Upper lobe of right lung (tissue), 1 donor: ENCODE data around the gene DRC1. TPM values are rescaled to one million over a fixed set of nuclear protein-coding genes. Genes with fewer than 3 reads are reported as not detected.

Experiments
- ATAC-seq: fragments of 200-7000 bp; cut with Tn5 transposase; one replicate; pipeline ENCODE4 v1.9.1; 2020; ENCODE audit warnings: mild to moderate bottlenecking, moderate library complexity
- DNase-seq: peaks from one replicate; pipeline ENCODE4 v3.0.0-alpha.2; 2020
- H3K27ac ChIP-seq: fragments of 200-600 bp; one replicate; pipeline ENCODE4 v1.8.0; 2022
- H3K27me3 ChIP-seq: fragments of 200-600 bp; one replicate; pipeline ENCODE4 v1.8.0; 2022; ENCODE audit warnings: mild to moderate bottlenecking
- H3K36me3 ChIP-seq: fragments of 200-600 bp; one replicate; pipeline ENCODE4 v1.8.0; 2022
- H3K4me1 ChIP-seq: fragments of 200-600 bp; one replicate; pipeline ENCODE4 v1.8.0; 2022
- H3K4me3 ChIP-seq: fragments of 200-600 bp; one replicate; pipeline ENCODE4 v1.8.0; 2022; ENCODE audit warnings: mild to moderate bottlenecking
- H3K9me3 ChIP-seq: fragments of 200-600 bp; one replicate; pipeline ENCODE4 v1.8.0; 2022
- intact Hi-C: fragments of 100-400 bp; cut with DNase I; formaldehyde crosslinking; loops from one replicate; pipeline ENCODE4 v1.11.0; 2022
- total RNA-seq: library from RNA; stranded (reverse); fragmentation: NEBNext Ultra II Directional; extraction: Animal tissue kit (Norgen Biotek cat#: 25700); gene quantifications from one replicate; pipeline ENCODE4 v1.2.1, GENCODE V29; 2021
- TF ChIP-seq, protein P1 (sequence below): fragments of 200-600 bp; IDR thresholded peaks from one replicate; pipeline ENCODE4 v1.8.0; 2022; ENCODE audit warnings: antibody characterized with exemption
- donor health status: DM: no; HTN: yes; CAD: no; lungs with severe emphysema.

Gene DRC1
- total RNA-seq, 1 donor from 2014 or later, result not detected

DNA sequence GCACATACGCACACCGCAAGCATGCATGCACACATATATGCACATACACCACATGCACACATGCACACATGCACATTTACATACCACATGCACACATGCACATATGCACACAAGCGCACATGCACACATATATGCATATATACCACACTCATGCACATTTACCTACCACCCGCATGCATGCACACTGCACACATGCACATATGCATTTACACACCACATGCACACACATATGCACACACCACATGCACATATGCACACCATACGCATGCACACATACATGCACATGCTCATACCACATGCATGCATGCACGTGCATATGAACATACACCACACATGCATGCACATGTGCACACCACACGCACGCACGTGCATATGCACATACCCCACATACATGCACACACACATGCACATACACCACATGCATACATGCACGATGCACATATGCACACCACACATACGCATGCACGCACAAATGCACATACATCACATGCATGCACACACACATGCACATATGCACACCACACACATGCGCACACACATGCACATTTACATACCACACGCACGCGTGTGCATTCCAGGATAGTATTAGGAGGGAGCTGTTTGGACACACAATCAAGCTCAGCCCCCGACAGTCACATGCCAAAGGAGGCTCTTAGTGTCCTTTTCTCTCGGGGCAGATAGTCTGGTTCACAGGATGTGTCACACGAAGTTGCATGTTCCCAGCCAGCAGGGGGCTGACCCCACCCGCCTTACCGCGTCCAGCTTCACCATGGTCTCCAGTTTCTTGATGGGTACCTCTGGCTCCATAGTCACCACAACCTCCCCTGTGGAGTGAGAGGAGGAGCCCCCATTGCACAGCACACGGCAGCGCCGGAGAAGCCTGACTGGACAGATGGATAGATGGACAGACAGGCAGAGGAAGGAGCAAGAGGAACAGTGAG is 70.3 kb downstream of the DRC1 start:
- Histone ChIP-seq H3K9me3 (no peaks in the 10 kb centered on the region), H3K36me3 (no peaks in the 10 kb centered on the region), H3K27me3 (no peaks in the 10 kb centered on the region), H3K4me1 (no peaks in the 10 kb centered on the region), H3K27ac (no peak overlapping the region), H3K4me3 (no peak overlapping the region)
- DNase-seq (no peak), ATAC-seq (no peak)
- TF ChIP-seq, protein P1, sequence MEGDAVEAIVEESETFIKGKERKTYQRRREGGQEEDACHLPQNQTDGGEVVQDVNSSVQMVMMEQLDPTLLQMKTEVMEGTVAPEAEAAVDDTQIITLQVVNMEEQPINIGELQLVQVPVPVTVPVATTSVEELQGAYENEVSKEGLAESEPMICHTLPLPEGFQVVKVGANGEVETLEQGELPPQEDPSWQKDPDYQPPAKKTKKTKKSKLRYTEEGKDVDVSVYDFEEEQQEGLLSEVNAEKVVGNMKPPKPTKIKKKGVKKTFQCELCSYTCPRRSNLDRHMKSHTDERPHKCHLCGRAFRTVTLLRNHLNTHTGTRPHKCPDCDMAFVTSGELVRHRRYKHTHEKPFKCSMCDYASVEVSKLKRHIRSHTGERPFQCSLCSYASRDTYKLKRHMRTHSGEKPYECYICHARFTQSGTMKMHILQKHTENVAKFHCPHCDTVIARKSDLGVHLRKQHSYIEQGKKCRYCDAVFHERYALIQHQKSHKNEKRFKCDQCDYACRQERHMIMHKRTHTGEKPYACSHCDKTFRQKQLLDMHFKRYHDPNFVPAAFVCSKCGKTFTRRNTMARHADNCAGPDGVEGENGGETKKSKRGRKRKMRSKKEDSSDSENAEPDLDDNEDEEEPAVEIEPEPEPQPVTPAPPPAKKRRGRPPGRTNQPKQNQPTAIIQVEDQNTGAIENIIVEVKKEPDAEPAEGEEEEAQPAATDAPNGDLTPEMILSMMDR, result no peak
- intact Hi-C loops, result no loop called here

DNA sequence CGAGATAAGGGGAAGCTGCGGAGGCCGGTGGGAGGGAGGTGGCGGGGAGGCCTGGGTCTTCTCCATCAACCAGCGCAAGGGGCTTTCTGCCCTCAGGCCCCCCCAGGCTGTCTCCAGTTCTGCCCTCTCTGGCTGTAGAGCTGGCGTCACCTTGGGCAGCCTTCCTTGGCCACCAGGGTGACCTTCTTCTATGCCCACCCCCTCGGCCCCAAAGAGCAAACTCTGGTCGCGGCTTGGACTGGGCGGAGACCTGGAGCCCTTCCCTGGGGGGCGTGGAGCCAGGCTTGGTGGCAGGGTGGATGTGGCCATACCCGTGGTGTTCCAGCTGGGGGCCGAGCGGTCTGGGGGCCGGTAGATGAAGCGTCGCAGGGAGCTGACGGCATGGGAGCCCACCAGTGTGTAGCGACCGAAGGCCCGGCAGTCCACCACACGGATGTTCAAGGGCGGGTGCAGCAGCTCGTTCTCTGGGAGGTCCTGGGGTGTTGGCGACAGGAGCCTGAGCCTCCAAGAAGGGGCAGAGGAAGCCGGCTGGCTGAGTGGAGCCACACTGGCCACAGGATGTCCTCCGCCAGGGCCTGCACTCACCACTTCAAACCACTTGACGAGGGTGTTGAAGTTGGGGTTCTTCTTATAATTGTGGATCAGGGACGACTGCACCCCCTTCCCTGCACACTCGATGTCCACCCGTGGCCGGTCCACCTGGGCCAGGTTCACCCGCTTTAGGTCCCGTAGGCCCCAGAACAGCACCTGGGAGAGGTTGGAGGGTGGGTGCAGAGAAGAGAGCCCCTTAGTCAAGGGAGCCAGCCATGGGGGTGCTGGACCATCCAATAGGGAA is 71.3 kb downstream of the DRC1 start:
- Histone ChIP-seq H3K27ac (no peak overlapping the region), H3K9me3 (no peaks in the 10 kb centered on the region), H3K4me3 (no peak overlapping the region), H3K4me1 (no peaks in the 10 kb centered on the region), H3K36me3 (no peaks in the 10 kb centered on the region), H3K27me3 (no peaks in the 10 kb centered on the region)
- intact Hi-C loops, result no loop called here
- TF ChIP-seq, protein P1, result no peak
- DNase-seq, result no peak
- ATAC-seq, result no peak

DNA sequence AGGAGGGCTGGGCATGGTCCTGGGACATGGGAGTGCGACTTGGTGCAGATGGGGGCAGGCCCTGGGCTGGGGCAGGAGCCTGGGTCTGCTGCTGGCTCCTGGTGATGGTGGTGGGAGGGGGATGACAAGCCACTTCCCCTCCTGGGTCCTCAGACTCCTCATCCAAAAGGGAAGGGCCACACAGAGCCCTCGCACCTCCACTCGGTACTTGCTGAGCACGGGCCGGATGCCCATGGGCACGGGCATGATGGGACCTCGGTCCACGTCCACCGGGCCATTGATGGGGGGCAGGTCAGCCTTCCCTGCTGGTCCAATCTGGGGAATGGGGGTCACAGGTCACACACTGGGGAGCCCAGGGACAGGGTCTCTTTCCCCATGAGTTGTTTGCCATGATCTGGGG is 72.1 kb downstream of the DRC1 start:
- no peak overlapping the region for H3K4me3 ChIP-seq
- DNase-seq, result no peak
- intact Hi-C loops, result no loop called here
- H3K36me3 ChIP-seq, result no peaks in the 10 kb centered on the region
- no peak overlapping the region for H3K27ac ChIP-seq
- no peaks in the 10 kb centered on the region for H3K9me3 ChIP-seq
- no peaks in the 10 kb centered on the region for H3K4me1 ChIP-seq
- ATAC-seq, result no peak
- TF ChIP-seq, protein P1, result no peak
- H3K27me3 ChIP-seq, result no peaks in the 10 kb centered on the region

DNA sequence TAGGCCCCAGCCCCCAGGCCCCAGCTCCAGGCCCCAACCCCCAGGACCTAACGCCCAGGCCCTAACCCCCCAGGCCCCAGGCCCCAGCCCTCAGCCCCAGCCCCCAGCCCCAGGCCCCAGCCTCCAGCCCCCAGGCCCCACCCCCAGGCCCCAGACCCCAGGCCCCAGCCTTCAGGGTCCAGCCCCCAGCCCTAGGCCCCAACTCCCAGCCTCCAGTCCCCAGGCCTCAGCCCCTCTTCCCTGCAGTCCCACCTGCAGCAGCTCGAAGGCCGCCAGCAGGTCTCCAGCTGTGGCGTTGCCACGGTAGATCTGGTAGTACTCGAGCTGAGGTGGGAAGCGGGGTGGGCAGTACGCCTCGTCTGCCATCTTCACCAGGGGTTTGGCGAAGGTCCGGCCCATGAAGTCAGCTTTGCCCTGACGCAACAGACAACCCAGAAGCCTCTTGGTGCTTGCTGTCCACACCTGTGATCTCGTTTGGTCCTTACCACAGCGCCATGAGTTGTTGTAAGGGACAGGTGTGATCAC is 72.6 kb downstream of the DRC1 start:
- Histone ChIP-seq H3K9me3 (no peaks in the 10 kb centered on the region), H3K4me3 (no peak overlapping the region), H3K4me1 (no peaks in the 10 kb centered on the region), H3K36me3 (no peaks in the 10 kb centered on the region), H3K27ac (no peak overlapping the region), H3K27me3 (no peaks in the 10 kb centered on the region)
- ATAC-seq (no peak), DNase-seq (no peak)
- intact Hi-C loops, result no loop called here
- TF ChIP-seq, protein P1, result no peak

DNA sequence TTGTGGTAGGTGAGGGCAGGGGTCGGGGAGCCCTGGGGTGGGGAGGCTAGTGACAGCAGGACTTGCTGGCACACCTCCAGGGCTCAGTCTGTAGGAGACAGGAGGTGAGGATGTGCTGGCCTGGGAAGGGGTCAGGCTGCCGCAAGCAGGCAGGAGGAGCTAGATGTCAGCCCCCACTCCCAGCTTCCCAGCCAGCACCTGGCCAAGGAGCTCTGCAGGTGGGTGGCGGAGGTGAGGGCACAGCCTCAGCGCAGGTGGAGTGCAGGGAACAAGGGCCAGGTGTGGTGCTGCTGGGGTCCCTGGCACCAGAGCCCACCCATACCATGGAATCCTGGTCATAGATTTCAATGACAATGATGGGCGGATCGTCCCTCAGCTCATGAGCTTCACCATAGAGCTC is 73.3 kb downstream of the DRC1 start:
- no peak overlapping the region for H3K27ac ChIP-seq
- no peaks in the 10 kb centered on the region for H3K9me3 ChIP-seq
- ATAC-seq (no peak), DNase-seq (no peak)
- no peaks in the 10 kb centered on the region for H3K4me1 ChIP-seq
- no peaks in the 10 kb centered on the region for H3K36me3 ChIP-seq
- no peak overlapping the region for H3K4me3 ChIP-seq
- TF ChIP-seq, protein P1, result no peak
- no peaks in the 10 kb centered on the region for H3K27me3 ChIP-seq
- intact Hi-C loops, result no loop called here
